DMS53 treated with DMSO at 0.1 percent for 48 hours (cell line): ENCODE results near the gene XRN2.
"Not testable (repeated sequence)": the region's sequence is repeated elsewhere in the genome, so short reads cannot be mapped to it uniquely, and the experiment has no call there.

Experiments used
- DNase-seq: peaks from one replicate; lab custom pipeline; 2025; ENCODE audit not compliant: unreplicated experiment; lab: John Stamatoyannopoulos, UW

XRN2 gene

GRCh38 chr20:21344206-21344900 lies 41.2 kb downstream of the XRN2 start:
- DNase-seq, result no peak

- no peak for DNase-seq
These were observed 41.8 kb downstream of the XRN2 start for GRCh38 chr20:21344961-21345360.

GRCh38 chr20:21352703-21353102 lies 49.6 kb downstream of the XRN2 start:
- no peak for DNase-seq

- DNase-seq, result no peak
These were observed 50.1 kb downstream of the XRN2 start for GRCh38 chr20:21353236-21353635.

GRCh38 chr20:21355981-21356380 lies 52.9 kb downstream of the XRN2 start:
- DNase-seq, result no peak

GRCh38 chr20:21356386-21356785 lies 53.3 kb downstream of the XRN2 start:
- no peak for DNase-seq

GRCh38 chr20:21357844-21358243 lies 54.7 kb downstream of the XRN2 start:
- no peak for DNase-seq

- no peak for DNase-seq
These were observed 55.6 kb downstream of the XRN2 start for GRCh38 chr20:21358737-21359136.

- DNase-seq, result no peak
These were observed 57.6 kb downstream of the XRN2 start for GRCh38 chr20:21360705-21361104.

GRCh38 chr20:21361266-21361665 lies 58.1 kb downstream of the XRN2 start:
- DNase-seq, result no peak

- no peak for DNase-seq
These were observed 61.3 kb downstream of the XRN2 start for GRCh38 chr20:21364413-21364812.

GRCh38 chr20:21365771-21366170 lies 62.6 kb downstream of the XRN2 start:
- DNase-seq, result no peak

- DNase-seq, result not testable (repeated sequence)
These were observed 63.1 kb downstream of the XRN2 start for GRCh38 chr20:21366273-21366672.

GRCh38 chr20:21368791-21369190 lies 65.7 kb downstream of the XRN2 start:
- DNase-seq, result no peak

GRCh38 chr20:21371193-21371592 lies 68.1 kb downstream of the XRN2 start:
- no peak for DNase-seq

- no peak for DNase-seq
These were observed 68.9 kb downstream of the XRN2 start for GRCh38 chr20:21372016-21372415.

- no peak for DNase-seq
These were observed 70.3 kb downstream of the XRN2 start for GRCh38 chr20:21373436-21373835.

- DNase-seq, result no peak
These were observed 73.5 kb downstream of the XRN2 start for GRCh38 chr20:21376626-21377025.

GRCh38 chr20:21377701-21378100 lies 74.6 kb downstream of the XRN2 start:
- DNase-seq, result no peak

- DNase-seq, result no peak
These were observed 75.1 kb downstream of the XRN2 start for GRCh38 chr20:21378259-21378658.

- no peak for DNase-seq
These were observed 77.6 kb downstream of the XRN2 start for GRCh38 chr20:21380711-21381110.

- no peak for DNase-seq
These were observed 78.5 kb downstream of the XRN2 start for GRCh38 chr20:21381619-21382018.

- no peak for DNase-seq
These were observed 81.3 kb downstream of the XRN2 start for GRCh38 chr20:21384308-21384892.
